Measurements from ENCODE around the gene CCT7.

CCT7 gene

GRCh38 chr2:73269686-73270465, 35.8 kb downstream of the CCT7 start:
- no peak for DNase-seq

DNA sequence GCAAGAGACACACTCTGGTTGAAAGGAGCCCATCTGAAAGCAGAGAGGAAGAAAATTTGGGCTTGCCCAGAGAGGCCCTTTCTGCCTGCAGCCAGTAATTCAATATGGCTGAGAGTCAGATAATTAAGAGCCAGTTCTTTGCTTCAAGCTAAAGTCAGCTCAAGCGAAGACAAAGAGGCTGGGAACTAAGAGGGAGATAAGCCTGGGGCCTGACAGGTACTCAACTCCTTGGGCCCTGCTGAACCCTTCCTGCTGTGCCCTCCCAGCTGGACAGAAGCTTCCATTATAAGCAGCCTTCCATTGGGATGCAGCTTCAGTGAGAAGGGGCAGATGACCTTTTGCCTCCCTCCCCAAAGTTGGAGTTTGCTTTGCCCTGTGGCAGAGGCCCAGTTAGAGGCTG, 38.2 kb downstream of the CCT7 start:
- DNase-seq, result no peak

GRCh38 chr2:73279852-73280251, 45.7 kb downstream of the CCT7 start:
- no peak for DNase-seq

- no peak for DNase-seq
These were observed 47.1 kb downstream of the CCT7 start for GRCh38 chr2:73281244-73281643.

DNA sequence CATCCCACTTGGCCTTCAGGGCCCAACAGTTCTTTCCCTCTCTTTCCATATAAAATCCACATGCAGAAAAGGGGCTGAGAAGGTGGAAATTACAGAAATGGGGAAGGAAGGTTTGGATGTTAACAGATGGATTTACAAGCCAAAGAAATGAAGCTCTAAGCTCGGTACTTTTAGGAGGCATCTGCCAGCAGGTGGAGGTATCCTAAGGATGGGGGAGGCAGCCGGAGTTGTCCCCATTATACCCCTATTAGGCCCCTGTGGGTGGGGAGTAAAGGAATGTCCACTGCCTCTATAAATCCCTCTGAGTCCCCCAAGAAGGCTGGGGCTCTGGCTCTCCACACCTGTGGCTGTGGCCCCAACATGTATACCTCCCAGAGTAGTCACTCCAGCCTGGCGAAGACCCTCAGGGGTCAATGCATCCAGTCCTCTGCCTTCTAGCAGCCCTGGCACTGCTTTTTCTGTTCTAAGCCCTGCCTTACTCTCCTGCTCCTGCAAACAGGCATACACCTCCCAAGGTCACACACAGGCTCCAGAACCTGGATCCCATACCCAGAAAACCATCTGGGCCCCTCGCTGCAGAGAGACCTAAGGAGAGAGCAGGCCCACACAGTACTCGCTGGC, 48.9 kb downstream of the CCT7 start:
- DNase-seq, result no peak

DNA sequence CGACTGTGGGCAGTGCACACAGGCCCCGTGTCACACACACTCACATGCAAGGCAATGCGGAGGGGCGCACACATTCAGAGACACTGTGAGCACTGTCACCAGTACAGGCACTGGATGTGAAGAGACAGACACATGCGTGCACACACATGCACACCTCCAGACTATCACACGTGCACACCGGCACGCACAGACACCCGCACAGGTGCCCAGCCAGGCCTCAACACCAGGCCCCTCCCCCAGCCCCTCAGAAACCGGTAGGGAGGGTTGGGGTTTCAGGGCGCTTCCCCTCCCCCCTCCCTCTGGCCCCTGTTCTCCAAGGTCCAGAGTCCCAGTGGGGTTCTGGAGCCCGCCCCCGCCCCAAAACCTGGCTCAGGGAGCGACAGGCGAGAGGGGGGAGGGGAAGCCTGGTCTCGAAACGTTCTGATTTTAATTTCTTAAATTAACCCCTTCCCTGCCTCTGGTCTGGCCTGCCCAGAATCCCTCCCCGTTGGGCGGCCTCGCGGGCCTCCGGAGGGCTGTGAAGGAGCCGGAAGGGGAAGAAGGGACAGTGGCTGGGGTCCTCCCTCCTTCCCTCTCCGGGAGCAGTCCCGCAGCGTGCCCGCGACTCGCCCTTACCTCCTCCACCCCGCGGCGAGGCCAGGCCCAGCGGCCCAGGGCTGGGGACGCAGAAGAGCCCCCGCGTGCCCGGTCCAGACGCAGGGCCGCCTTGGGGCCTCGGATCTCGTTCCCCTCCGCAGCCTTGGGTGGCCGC, 49.6 kb downstream of the CCT7 start:
- DNase-seq, result no peak

GRCh38 chr2:73284296-73285158, 50.4 kb downstream of the CCT7 start, which contains the start of gene FBXO41:
Gene FBXO41, minus strand, starts transcription at chr2:73284478. Its CDS starts 14,848 bp downstream, at chr2:73269630.
- peak; percentile 15 to 56 for DNase-seq

GRCh38 chr2:73285159-73285739, 51.1 kb downstream of the CCT7 start:
- DNase-seq, result no peak

DNA sequence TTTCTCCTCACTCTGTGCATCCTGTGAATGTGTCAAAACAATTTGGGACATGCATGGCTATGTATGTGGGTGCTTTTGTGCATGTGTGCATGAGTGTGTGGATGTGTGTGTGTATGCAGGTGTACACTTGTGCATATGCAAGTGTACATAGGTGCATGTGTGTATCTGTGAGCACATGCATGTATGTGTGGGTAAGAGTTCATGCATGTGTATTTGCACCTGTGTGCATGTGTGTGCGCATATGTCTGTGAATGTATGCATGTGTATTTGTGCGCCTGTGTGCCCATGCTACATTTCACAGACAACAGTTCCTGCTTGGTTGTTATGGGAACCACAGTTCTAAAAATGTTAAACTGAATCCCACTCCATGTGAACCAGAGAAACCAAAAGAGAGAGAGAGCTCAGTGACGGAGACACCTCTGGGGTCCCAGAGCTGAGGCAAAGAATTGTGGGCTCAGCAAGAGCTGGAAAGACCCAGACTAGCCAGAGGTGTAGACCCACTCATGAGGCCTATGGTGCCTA, 52.1 kb downstream of the CCT7 start:
- DNase-seq, result no peak

DNA sequence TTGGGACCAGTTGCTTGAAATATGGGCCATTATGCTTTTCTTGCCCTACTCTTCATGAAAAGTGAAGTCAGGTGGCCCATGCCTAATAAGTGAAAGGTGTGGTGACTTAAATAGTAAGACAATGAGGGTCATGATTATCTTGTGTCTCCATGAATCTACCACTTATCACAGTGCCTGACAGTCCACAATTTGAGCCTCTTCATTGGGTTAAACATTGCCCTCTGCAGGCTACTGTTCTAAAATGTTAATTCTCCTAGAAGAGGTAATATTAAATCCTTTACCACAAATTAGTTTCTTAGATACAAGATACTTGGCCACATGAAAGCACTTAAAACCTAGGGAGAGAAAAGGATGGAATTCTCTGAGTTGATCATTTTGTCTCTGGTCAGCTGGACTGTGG, 55.2 kb downstream of the CCT7 start:
- no peak for DNase-seq

- DNase-seq, result peak; percentile 22 to 56
These were observed 56.1 kb downstream of the CCT7 start for GRCh38 chr2:73290049-73290839.

DNA sequence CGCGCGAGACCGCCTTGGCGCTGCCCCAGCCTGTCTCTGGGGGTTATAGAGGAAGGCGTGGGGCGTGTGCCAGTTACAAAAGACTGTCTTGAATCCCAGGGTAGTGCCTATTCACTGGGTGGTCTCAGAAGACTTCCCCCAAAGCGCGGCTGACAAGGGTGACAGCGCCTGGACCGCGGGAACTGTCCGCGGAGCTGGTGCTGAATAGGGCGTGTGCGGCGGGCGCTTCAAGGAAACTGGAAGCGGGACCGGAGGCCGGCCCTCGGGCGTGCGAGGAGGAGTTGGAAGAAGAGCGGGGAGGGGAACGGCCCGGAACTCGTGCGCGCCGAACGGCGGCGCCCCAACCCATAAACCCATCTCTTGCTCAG, 57.0 kb downstream of the CCT7 start:
- no peak for DNase-seq

- no peak for DNase-seq
These were observed 57.6 kb downstream of the CCT7 start for GRCh38 chr2:73291461-73292315.

- DNase-seq, result no peak
These were observed 58.3 kb downstream of the CCT7 start for GRCh38 chr2:73292316-73292905.

GRCh38 chr2:73292906-73293533, 58.9 kb downstream of the CCT7 start:
- DNase-seq, result no peak

GRCh38 chr2:73293534-73294171, 59.5 kb downstream of the CCT7 start, which contains the start of gene EGR4:
Gene EGR4, minus strand, starts transcription at chr2:73293548. Its CDS starts 231 bp downstream, at chr2:73293317.
- DNase-seq, result peak; percentile 33 to 82

- no peak for DNase-seq
These were observed 60.1 kb downstream of the CCT7 start for GRCh38 chr2:73294239-73294638.

DNA sequence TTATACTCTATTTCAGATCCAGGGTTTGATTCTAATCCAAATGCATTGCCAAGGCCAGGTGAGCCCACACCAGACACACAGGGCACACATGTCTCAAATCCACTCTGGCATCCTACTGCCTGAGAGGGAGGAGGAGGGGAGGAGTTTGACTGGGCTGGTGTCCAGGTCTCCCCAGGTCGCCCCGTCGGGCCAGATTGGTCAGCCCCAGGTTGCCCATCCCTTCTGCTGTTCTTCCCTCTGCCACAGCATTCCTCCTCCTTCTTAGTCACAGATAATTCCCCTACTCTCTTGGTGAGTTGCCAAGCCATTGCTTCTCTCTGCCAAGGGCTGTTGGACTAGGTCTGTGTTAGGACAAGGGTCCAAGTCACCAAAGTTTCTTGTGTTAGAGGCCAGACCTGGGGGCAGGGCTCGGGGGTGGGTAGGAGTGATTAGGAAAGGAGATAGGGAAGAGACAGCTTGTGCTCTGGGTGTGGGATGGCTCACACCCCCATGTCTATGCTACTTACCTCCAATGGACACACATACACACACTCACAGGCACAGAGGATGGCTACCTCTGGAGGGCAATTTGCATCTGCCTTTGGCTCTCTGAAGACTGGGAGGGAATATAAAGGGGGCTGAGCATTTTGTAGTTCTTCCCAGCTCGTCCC, 61.8 kb downstream of the CCT7 start:
- peak; percentile 70 to 88 for DNase-seq

Measured in NCI-H446 (cell line).